OCI-LY1 (cell line): ENCODE results near the gene GIGYF2.

Experiments
- EZH2 ChIP-seq: fragments of 200-600 bp; sonication (generic), shearing (Covaris generic); IDR thresholded peaks from 2 replicates; pipeline ENCODE4 v1.8.0; 2017; ENCODE audit warnings: borderline replicate concordance, mixed run types, mild to moderate bottlenecking, antibody characterized with exemption, low read length, moderate library complexity, mixed read lengths
- TF ChIP-seq, protein P1 (sequence below): fragments of 200-600 bp; sonication (generic), shearing (Covaris generic); IDR thresholded peaks from 2 replicates; pipeline ENCODE4 v1.5.1; 2017; ENCODE audit warnings: mild to moderate bottlenecking, antibody characterized with exemption, low read length, moderate library complexity, mixed read lengths

- TF ChIP-seq, protein P1, sequence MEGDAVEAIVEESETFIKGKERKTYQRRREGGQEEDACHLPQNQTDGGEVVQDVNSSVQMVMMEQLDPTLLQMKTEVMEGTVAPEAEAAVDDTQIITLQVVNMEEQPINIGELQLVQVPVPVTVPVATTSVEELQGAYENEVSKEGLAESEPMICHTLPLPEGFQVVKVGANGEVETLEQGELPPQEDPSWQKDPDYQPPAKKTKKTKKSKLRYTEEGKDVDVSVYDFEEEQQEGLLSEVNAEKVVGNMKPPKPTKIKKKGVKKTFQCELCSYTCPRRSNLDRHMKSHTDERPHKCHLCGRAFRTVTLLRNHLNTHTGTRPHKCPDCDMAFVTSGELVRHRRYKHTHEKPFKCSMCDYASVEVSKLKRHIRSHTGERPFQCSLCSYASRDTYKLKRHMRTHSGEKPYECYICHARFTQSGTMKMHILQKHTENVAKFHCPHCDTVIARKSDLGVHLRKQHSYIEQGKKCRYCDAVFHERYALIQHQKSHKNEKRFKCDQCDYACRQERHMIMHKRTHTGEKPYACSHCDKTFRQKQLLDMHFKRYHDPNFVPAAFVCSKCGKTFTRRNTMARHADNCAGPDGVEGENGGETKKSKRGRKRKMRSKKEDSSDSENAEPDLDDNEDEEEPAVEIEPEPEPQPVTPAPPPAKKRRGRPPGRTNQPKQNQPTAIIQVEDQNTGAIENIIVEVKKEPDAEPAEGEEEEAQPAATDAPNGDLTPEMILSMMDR = no peak
- TF ChIP-seq EZH2 = no peak
Observed at GRCh38 chr2:232833830-232834229, 136.7 kb downstream of the GIGYF2 start.
